ENCODE results near the gene SLC16A8.

The SLC16A8 gene

DNA sequence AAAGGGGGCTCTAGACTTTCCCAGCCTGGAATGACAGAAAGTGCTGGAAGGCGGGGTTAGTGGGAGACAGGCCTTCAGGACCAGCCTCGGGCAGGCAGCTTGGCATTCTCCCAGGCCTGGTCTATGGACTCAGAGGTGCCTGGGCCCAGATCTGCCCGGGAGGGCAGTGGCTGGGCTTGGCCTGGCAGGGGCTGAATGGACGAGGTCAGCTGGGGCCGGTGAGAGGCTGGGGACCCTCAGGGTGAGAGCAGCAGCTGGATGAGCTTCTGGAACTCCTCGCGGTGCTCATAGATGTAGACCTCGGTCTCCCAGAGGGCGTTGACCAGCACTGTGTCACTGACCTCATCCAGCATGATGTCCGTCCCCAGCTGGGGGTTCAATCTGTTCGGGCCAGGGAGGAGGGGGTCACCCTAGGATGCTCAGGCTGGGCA is 28.0 kb upstream of the SLC16A8 start:
- DNase-seq (ENCODE audit: low read depth), result no peak

DNA sequence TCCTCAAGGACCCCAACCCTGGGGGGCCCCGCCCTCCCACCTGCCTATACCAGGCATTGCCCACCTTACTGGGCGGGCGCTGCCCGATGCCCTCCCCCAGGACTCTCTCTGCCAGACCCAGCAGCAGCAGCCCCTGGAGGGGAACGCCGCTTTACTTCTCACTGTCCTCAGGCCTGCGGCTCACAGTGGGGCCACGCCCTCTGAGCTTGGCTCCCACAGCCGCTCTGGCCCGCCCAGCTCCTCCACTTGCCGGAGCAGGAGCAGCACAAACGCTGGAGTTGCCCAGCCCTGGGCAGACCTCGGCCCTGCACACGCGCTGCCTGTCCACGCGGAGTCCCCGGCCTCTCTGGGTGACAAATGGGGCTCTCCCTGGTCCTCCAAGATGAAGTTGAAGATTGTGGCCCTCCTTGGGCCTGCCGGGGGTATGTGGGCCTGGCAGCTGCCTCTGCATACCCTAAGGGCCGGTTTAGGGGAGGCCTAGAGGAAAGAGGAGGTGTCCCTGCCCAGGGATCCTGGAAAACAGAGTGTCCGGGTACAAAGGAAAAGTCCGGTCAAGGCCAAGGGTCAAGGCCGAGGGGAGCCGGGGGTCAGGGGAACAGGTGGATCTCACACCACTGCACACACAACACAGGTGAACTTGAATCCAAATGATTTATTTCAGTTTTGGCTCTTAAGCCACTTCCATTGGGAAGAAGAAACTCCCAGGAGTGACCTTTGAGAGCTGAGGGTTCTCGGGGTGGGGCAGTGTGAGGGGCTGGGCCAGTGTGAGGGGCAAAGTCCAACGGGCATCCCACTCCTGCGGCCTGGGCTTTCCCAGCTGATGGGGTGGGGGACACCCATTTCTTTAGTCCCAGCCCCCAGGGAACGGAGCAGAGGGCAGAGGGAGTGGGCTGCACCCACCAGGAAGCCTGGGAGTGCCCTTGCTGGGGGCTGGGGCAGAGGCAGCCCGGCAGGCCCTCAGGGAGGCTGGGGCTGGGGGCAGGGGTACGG is 27.2 kb upstream of the SLC16A8 start:
- no peak for DNase-seq (ENCODE audit: low read depth)

DNA sequence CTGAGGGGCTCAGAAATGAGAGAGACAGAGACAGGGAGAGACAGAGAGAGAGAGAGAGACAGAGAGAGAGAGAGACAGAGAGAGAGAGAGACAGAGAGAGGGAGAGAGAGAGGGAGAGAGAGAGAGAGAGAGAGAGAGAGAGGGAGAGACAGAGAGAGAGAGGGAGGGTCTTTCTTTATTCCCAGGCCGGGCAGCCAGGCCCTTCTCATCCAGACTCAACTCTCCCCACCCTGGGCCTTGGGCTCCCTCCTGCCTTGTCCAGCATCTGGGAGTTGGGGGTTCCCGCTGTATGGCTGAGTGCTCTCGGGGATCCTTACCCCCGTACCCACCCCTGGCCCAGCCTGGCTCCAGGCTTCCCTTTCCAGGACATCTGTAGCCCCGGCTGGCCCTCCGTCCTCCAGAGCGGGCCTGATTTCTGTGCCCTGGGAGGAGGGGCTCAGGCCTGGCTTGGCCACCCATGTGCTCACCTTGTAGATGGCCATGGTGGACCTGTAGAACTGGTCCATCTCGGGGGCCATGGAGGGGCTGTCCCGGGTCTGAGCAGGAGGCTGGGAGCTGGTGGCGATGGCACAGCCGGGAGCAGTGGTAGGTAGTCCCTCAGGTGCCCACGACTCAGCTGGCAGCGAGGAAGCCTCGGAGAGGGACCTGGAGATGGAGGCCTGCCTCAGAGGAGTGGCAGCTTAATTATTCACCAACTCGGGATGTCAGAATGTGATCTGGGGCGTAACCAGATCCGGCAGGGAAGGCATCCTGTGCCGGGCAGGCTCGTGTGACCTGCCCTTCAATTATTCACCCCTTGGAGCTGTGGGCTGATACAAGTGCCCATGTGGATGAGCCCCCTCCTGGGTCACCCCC is 26.3 kb upstream of the SLC16A8 start, which contains the start of gene BAIAP2L2:
BAIAP2L2 (minus strand) TSS at position 677 of the 855 bp plus-strand sequence; CDS start at position 518, 159 bp downstream.
- no peak for DNase-seq (ENCODE audit: low read depth)

DNA sequence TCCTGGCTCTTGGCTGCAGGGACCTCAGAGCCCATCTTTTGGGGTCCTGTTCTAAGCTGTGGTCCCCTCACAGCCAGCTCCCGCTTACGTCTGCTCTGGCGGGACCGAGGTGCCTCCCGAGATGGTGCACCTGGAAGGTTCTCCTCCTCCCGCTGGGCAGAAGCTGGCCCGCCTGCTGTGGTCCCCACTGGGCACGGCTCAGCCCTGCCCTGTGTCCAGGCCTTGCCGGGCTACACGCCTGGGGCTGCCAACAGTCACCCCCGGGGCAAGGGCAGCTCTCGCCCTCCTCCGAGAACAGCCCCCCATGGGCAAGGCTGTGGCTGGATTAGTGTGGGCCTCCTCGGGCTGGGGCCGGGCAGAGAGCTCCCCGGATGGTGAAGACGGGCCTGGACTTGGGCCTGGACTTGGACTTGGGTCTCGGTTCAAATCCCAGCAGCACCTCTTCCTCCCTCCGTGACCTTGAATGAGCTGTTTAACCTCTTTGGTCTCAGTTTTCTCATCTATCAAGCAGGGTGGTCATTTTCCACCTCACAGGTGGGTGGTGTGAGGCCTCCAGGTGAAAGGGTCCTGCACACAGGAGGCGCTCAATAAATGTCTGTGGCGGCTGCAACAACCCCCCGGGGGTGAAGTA is 25.5 kb upstream of the SLC16A8 start:
- DNase-seq (ENCODE audit: low read depth), result no peak

DNA sequence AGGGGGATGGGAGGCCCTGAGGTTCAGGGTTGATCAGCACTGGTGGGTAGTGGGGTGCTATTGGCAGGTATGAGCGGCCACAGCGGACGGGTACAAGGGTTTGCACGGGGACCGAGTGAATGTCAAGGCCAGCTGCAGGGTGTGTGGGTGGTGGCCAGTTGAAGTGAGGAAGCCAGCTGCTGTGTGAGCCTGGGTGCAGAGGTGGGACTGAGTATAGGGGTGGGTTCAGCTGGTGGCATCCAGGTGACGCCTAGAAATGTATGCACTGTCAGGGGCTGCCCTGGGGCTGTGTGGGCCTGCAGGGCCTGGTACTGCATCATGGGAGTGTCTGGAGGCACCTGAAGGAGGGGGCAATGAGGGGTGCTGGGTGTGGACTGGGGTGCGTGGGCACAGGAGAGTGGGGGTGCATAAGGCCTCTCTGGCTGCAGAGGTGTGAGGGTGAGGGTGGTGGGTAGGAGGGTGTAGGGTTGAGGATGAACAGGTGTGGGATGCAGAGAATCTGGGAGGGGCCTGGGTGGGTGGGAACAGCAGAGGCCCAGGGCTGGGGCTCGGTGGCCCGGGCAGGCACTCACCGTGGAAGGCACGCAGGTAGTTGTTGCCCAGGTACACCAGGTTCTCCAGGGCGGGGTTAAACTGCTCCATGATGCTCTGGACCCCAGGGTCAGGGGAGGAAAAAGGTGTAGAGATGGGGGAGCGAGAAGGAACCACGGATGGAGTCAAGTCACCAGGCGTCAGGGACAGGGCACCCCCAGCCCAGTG is 24.8 kb upstream of the SLC16A8 start:
- no peak for DNase-seq (ENCODE audit: low read depth)

DNA sequence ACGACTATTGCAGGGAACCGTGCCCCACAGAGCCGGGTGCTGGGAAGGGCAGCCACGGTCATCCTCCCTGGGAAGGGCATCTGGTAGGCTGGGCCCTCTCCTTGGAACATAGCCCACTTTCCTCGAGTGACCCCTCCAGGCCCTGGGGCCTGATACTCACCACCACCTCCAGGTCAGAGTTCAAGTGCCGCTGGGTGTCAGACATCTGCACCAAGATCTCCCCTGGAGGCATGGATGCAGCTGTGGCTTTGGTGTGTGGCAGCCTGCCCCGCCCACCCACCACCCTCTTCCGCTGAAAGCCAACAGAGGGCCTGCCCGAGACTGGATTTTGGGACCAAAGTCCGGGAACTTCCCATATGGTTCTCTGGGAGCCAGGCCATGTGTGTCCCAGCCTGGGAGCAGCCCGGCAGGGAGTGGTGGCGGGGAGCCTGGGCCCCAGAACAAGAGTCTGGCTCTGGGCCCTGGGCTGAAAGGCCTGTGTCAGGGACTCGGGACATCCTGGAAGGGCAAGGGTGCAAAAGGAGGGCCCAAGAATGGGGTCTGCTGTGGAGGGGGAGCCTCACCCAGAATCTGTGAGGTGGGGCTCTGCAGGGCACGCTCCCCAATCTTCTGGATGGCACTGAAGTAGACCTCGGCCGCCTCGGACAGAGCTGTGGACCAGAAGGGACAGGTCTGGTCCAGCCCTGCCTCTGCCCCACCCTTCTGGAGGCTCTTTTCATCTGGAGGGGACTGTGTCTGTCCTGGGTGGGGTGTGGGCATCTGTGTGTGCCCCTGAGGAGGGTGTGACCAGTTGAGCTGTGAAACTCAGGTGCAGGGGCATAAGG is 23.9 kb upstream of the SLC16A8 start:
- no peak for DNase-seq (ENCODE audit: low read depth)

DNA sequence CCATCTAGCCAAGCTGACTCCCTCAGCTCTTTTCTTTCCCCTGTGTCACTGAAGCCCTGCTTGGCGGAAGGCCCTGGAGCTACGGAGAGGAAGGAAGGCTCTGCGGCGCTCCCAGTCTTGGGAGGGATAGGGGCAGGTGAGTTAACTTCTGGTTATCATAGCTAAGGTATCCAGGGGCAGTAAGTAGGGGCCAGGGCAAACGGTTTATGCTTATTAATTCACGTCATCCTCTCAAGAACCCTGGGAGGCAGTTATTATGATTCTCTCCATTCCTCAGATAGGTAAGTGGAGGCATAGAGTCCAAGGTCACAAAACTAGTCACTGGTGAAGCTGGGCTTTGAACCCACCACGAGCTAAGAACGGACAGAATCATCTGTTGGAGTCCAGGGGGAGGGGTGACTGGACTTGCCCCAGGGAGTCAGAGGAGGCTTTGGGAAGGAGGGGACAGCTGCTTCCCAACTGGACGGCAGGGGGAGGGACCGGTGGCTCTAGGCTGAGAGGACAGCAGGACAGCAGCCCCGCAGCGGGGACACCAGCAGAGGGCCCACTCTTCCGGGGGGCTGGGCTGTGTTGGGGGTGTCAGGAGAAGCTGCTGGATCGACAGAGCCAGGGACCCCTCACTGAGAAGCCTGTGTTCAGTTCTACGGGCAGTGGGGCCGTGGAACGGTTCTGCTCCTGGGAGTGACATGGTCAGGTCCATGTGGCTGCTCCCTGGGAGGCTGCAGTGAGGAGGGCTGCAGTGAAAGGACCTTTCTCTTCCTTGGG is 23.0 kb upstream of the SLC16A8 start:
- DNase-seq (ENCODE audit: low read depth), result no peak

DNA sequence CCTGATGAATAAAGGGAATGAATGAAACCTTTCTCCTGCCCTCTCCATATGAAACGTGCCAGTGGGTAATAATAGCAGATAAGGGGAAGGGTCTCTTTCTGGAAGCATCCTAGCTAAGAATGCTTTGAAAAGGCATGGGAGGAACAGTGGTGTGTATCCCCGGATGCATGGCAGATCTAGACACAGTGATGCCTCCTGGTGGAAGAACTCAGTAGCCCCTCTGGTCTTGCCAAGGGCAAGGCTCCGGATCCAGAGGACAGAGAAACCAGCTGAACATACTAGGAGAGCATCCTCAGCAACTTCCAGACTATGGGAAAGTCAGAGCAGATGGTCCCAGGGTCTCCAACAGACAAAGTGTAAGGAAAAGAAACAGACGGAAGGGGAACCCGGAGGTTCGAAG is 20.1 kb upstream of the SLC16A8 start:
- DNase-seq (ENCODE audit: low read depth), result no peak

DNA sequence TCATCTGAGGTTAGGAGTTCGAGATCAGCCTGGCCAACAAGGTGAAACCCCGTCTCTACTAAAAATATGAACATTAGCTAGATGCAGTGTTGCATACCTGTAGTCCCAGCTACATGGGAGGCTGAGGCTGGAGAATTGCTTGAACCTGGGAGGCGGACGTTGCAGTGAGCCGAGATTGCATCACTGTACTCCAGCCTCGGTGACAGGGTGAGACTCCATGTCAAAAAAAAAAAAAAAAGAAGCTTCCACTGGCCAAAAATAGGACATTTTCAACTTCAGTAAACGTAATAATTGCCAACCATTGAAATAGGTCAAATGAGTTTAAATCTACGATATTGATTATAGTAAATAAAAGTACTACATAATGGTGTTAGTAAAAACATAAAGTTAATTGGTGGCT is 19.7 kb upstream of the SLC16A8 start:
- no peak for DNase-seq (ENCODE audit: low read depth)

DNA sequence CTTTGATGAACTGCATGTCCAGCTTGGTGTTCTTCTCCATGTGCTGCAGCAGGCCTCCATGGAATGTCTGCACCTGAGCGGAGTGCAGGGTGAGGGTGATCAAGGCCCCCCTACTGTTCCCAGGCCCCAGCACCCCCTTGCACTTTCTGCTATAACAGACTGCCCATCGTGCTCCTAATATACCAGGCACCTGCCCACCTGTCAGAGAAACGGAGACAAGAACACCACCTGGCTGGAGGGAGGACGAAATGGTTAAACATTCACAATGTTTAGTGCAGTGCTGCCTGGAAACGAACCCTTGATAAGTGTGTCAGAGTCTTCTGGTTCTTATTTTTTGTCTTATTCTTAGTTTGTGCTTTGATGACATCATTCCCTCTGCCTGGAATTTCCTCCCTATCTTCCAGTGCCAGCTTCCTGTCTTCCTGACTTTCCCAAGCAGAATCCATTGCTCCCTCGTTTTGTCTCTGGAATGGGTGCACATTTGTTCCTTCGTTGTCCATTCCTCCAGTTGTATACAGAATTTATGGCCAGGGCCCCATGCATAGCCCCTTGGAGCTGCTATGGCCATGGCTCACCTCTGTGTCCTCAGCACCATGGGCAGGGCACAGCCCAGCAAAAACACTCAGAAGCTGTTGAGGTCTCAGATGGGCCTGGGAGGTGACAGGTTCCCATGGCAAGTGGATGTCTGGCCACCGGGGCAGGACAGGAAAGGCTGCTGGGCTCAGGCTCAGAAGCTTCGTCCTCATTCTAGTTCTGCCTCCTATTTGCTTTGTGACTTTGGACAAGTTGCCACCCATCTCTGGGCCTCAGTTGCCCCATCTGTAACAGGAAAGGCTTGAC is 14.6 kb upstream of the SLC16A8 start:
- no peak for DNase-seq (ENCODE audit: low read depth)

DNA sequence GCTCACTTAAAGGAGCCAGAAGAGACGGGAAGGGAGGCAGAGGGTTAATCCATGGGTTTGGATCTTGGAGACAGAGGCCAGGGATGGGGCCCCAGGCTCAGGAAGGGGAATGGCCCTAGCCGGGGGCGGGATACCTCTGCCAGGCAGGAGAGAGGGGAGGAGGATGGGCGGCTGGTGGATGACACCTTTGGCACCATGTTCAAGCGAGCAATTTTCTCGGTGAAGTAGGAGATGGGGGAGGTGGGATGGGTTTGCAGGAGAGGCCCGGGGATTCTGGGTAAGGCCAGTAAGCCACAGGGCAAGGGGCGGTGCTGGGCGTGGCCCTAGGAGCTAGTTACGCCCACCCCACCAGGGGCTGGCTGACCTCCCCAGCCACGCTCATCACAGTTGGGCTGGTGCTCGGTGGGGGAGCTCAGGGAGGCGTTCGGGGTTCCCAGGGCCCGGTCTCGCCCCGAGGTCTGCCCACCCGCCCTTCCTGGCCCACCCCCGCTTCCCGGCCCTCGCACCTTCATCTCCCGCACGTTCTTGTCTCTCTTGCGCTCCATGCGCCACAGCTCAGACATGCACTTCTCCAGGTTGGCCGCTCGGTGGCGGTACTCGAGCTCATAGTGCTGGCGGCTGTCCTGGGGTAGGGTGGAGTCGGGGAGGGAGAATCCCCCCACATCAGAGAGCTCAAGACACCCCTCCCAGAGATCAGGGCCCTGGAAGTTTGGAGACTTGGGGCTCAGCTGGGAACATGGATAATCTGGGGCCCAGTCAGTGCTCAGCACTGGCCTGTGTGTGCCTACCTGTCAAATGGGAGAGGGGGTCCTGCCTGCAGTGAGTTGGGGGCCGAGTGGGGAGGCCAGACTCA is 13.8 kb upstream of the SLC16A8 start:
- no peak for DNase-seq (ENCODE audit: low read depth)

DNA sequence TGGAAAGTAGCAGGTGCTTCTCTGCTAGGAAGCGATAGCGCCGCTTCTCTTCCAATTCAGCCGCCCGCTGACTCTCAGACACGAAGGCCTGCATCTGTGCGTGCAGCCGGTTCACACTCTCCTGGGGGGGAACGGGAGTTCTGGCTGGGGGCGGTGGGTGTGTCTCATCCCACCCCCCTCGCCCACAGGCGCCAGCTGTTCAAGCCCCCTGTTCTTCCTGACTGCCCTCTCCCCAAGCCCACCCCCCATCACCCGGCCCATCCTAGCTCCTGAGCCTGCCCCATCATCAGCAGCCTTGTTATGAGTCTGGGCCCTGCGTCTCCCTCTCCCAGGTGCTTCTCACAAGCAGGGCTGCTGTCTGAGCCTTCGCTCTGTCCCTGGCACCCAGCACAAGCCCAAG is 13.1 kb upstream of the SLC16A8 start:
- DNase-seq (ENCODE audit: low read depth), result no peak

DNA sequence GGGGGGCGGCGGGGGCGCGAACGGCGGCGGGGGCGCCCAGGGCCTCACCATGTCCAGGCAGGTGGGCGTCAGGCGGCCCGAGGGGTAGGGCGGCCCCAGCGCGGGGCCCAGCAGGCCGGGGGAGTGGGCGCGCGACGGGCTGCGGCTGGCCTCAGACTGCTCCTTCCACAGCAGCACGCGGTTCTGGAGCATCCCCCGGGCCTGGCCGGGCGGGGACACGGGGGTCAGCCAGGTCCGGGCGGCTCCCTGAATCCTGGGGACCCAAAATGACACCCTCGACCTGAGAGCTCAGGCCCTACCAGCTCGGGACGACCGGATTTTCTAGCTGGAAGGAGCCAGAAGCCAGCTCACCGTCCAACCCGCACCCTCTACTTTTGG is 5.5 kb upstream of the SLC16A8 start:
- no peak for DNase-seq (ENCODE audit: low read depth)

DNA sequence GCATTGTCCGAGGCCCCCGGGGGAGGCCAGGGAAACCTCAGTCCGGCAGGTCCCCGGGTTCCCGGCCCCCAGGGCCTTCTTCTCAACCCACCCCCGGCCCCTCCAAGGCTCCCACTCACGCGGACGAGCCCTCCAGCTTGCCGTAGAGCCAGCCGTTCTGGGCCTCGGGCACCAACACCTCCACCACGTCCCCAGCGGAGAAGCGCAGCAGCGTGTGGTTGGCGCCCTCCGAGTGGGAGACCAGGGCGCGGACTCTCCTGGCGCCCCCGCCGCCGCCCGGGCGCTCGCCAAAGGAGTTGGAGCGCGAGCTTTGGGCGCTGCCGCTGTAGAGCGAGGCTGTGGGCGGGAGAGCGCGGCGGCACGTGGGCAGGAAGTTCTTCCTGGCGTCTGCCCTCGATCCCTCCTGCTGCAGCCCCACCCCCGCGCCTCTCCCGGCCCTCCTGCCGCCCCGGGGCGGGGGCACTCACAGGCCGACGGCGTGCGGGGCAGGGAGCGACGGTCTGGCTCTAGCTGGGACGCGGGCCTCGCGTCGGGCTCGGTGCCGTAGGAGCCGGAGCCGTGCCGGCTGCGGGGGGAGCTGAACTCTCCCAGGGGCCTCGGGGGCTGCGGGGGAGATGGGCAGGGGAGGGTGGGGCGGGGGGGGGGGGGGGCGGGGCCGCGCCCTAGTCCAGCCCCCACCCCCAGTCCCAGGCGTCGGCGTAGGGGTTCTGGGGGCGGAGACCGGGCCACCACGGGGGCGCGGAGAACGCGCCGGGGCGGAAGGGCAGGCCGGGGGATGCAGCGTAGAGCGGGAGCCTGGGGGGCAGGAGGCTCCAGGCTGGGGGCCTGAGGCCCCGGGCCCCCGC is 4.9 kb upstream of the SLC16A8 start:
- no peak for DNase-seq (ENCODE audit: low read depth)

DNA sequence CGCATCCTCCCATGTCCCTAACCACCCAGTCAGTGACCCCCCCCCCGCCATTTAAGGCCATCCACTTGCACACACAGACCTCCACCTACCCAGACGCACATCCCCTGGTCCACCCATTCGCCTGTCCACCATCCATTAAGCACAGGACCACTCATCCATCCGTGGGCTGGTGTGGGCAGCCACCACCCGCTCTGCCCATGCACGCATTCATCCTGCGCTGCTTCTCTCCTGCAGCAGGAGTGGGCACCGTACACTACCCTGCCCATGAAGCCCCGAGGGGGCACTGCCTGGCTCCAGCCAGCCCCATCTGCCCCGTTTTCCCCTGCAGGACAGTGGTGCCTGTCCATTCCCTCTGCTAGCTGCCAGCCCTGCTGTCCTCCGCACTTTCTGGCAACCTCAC is 3.9 kb upstream of the SLC16A8 start:
- no peak for DNase-seq (ENCODE audit: low read depth)

DNA sequence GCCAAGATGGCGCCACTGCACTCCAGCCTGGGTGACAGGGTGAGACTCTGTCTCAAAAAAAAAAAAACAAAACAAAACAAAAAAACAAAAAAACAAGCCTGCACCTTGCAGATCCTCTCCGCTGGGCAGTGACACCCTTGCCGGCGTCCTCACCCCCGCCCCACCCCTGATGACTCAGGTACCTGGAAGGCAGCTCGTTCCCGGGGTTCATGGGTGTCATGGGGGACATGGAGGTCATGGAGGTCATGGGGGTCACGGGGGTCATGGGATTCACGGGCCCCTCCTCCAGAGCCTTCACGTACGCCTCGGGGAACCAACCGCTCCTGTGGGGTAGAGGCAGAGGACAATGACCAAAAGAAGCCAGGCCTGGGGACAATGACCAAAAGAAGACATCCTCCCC is 3.0 kb upstream of the SLC16A8 start:
- no peak for DNase-seq (ENCODE audit: low read depth)

Measured in activated gamma-delta T cell treated with anti-CD3 and anti-CD28 coated beads, Interleukin-2, amount 50 U/mL, for 16 hours (primary cell).